GM12878 (cell line): Measurements from ENCODE around the gene ALMS1.

Experiments
- CTCF ChIP-seq, 3 experiments: IDR thresholded peaks in 2 of 3; conservative IDR thresholded peaks in 1 of 3; 2 replicates each; pipeline ENCODE4 v1.5.1; 2011; ENCODE audit warnings: low read depth in 3 of 3, low read length in 3 of 3, mild to moderate bottlenecking in 3 of 3, control low read depth in 2 of 3, moderate library complexity in 2 of 3, inconsistent platforms in 1 of 3, mixed read lengths in 1 of 3; ENCODE audit not compliant: control insufficient read depth in 2 of 3, insufficient read depth in 1 of 3; ENCODE audit errors: extremely low read depth in 1 of 3
- ELK1 ChIP-seq: IDR thresholded peaks from 2 replicates; pipeline ENCODE4 v1.6.1; 2012; ENCODE audit warnings: low read depth, low read length, improper control_type of control experiment
- EZH2 ChIP-seq: IDR thresholded peaks from 2 replicates; pipeline ENCODE4 v1.6.1; 2012; ENCODE audit warnings: low read depth, mild to moderate bottlenecking, control low read depth, inconsistent platforms, low read length, borderline replicate concordance; ENCODE audit not compliant: control insufficient read depth
- MEF2A ChIP-seq: IDR thresholded peaks from 2 replicates; pipeline ENCODE4 v1.6.1; 2011; ENCODE audit warnings: low read depth, mild to moderate bottlenecking, low read length, moderate library complexity; ENCODE audit not compliant: insufficient read depth
- NFYA ChIP-seq: IDR thresholded peaks from 2 replicates; pipeline ENCODE4 v1.6.1; 2011; ENCODE audit warnings: low read depth, mild to moderate bottlenecking, low read length, improper control_type of control experiment, borderline replicate concordance
- NR2F1 ChIP-seq: fragments of 450-650 bp; conservative IDR thresholded peaks from 2 replicates; pipeline ENCODE4 v1.6.1; 2017; ENCODE audit warnings: mild to moderate bottlenecking
- NRF1 ChIP-seq: conservative IDR thresholded peaks from 2 replicates; pipeline ENCODE4 v1.6.1; 2011; ENCODE audit warnings: mild to moderate bottlenecking, low read depth, low read length, improper control_type of control experiment
- PML ChIP-seq: IDR thresholded peaks from 2 replicates; pipeline ENCODE4 v1.6.1; 2012; ENCODE audit warnings: low read length, inconsistent platforms
- POLR2A ChIP-seq: IDR thresholded peaks from 2 replicates; pipeline ENCODE4 v1.6.1; 2011; ENCODE audit warnings: low read depth, mild to moderate bottlenecking, low read length
- POLR2AphosphoS5 ChIP-seq: IDR thresholded peaks from 2 replicates; pipeline ENCODE4 v1.6.1; 2011; ENCODE audit warnings: mild to moderate bottlenecking, low read length, inconsistent platforms
- SRF ChIP-seq, 2 experiments: IDR thresholded peaks; 2 replicates each; pipeline ENCODE4 v1.6.1; 2011; ENCODE audit warnings: low read depth in 2 of 2, low read length in 2 of 2, mild to moderate bottlenecking in 1 of 2, moderate library complexity in 1 of 2
- TF ChIP-seq, protein P1 (sequence below): fragments of 450-650 bp; formaldehyde crosslinking; IDR thresholded peaks from 2 replicates; pipeline ENCODE4 v1.5.0; 2022; ENCODE audit warnings: mild to moderate bottlenecking, missing genetic modification characterization

- TF ChIP-seq EZH2 (no peak), NRF1 (no peak), POLR2A (no peak), MEF2A (no peak), POLR2AphosphoS5 (no peak), SRF (IDR thresholded peaks at IDR 0.05; ENCODE audit: low read depth in 2 of 2, low read length in 2 of 2) (no peak), ELK1 (no peak), NFYA (no peak), PML (no peak), CTCF (IDR thresholded peaks at IDR 0.05 in 2 of 3, conservative IDR thresholded peaks at IDR 0.05 in 1 of 3; ENCODE audit: control insufficient read depth in 2 of 3, extremely low read depth in 1 of 3, insufficient read depth in 1 of 3, low read depth in 3 of 3, low read length in 3 of 3) (no peak), NR2F1 (no peak)
- TF ChIP-seq, protein P1, sequence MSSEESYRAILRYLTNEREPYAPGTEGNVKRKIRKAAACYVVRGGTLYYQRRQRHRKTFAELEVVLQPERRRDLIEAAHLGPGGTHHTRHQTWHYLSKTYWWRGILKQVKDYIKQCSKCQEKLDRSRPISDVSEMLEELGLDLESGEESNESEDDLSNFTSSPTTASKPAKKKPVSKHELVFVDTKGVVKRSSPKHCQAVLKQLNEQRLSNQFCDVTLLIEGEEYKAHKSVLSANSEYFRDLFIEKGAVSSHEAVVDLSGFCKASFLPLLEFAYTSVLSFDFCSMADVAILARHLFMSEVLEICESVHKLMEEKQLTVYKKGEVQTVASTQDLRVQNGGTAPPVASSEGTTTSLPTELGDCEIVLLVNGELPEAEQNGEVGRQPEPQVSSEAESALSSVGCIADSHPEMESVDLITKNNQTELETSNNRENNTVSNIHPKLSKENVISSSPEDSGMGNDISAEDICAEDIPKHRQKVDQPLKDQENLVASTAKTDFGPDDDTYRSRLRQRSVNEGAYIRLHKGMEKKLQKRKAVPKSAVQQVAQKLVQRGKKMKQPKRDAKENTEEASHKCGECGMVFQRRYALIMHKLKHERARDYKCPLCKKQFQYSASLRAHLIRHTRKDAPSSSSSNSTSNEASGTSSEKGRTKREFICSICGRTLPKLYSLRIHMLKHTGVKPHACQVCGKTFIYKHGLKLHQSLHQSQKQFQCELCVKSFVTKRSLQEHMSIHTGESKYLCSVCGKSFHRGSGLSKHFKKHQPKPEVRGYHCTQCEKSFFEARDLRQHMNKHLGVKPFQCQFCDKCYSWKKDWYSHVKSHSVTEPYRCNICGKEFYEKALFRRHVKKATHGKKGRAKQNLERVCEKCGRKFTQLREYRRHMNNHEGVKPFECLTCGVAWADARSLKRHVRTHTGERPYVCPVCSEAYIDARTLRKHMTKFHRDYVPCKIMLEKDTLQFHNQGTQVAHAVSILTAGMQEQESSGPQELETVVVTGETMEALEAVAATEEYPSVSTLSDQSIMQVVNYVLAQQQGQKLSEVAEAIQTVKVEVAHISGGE (CRISPR knock-in tag): no peak
Measured at GRCh38 chr2:73402386-73403103, 16.9 kb downstream of the ALMS1 start.
